RWPE2 (cell line): Measurements from ENCODE around the gene CEP85L.

Experiments used
- ATAC-seq: fragments of 200-7000 bp; cut with Tn5 transposase; 3 replicates; pipeline ENCODE4 v1.9.1; 2021; ENCODE audit warnings: low read depth
- DNase-seq: peaks from one replicate; pipeline ENCODE4 v3.0.0-alpha.2; 2020; ENCODE audit warnings: low spot score
- H3K27ac ChIP-seq: fragments of 450-650 bp; 2 replicates; pipeline ENCODE4 v1.5.1; 2017; ENCODE audit warnings: mild to moderate bottlenecking; ENCODE audit not compliant: poor library complexity, severe bottlenecking
- H3K27me3 ChIP-seq: fragments of 250-450 bp; sonication (Bioruptor Pico); 2 replicates; pipeline ENCODE4 v1.5.1; 2021; ENCODE audit warnings: mild to moderate bottlenecking, moderate library complexity; ENCODE audit not compliant: insufficient read depth, poor library complexity, severe bottlenecking
- H3K36me3 ChIP-seq: fragments of 250-450 bp; sonication (Bioruptor Pico); 2 replicates; pipeline ENCODE4 v1.5.1; 2020; ENCODE audit warnings: low read depth, mild to moderate bottlenecking, moderate library complexity
- H3K4me1 ChIP-seq: fragments of 250-450 bp; sonication (Bioruptor Pico); 2 replicates; pipeline ENCODE4 v1.5.1; 2021; ENCODE audit warnings: mild to moderate bottlenecking, moderate library complexity; ENCODE audit not compliant: insufficient read depth, poor library complexity, severe bottlenecking
- H3K4me3 ChIP-seq: fragments of 250-450 bp; sonication (Bioruptor Pico); 2 replicates; pipeline ENCODE4 v1.5.1; 2021; ENCODE audit warnings: mild to moderate bottlenecking, moderate library complexity; ENCODE audit not compliant: severe bottlenecking
- H3K9me3 ChIP-seq: fragments of 250-450 bp; sonication (Bioruptor Pico); 2 replicates; pipeline ENCODE4 v1.5.1; 2021; ENCODE audit warnings: mild to moderate bottlenecking, moderate library complexity; ENCODE audit not compliant: severe bottlenecking
- TF ChIP-seq, protein P1 (sequence below): fragments of 450-650 bp; IDR thresholded peaks from one replicate; pipeline ENCODE4 v1.5.1; 2017; ENCODE audit warnings: mild to moderate bottlenecking, moderate library complexity; ENCODE audit not compliant: poor library complexity, severe bottlenecking

CEP85L gene

DNA sequence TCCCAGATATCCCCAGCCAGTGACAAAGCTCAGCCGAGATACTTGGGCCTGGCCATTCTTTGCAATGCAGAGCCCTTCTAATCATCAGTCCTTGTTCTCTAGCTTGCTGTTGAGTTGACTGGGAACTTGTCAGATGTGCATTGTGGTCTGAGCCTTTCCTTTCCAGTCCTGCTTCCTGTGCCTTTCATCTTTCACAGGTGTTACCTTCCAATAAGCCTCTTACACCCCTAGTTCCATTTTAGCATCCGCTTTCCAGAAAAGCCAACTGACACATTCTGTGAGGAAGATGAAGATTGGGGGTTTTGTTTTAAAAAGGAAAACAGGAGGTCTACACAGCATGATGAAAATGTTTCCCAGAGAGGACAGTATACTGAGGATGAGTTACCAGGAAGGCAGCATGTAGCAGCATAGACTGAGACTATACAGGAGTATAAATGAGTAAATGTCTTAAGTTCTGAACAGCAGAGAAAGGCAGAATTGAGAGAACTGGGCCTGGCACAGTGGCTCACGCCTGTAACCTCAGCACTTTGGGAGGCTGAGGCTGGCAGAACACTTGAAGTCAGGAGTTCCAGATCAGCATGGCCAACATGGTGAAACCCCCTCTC lies 5.6 kb upstream of the CEP85L start:
- TF ChIP-seq, protein P1, sequence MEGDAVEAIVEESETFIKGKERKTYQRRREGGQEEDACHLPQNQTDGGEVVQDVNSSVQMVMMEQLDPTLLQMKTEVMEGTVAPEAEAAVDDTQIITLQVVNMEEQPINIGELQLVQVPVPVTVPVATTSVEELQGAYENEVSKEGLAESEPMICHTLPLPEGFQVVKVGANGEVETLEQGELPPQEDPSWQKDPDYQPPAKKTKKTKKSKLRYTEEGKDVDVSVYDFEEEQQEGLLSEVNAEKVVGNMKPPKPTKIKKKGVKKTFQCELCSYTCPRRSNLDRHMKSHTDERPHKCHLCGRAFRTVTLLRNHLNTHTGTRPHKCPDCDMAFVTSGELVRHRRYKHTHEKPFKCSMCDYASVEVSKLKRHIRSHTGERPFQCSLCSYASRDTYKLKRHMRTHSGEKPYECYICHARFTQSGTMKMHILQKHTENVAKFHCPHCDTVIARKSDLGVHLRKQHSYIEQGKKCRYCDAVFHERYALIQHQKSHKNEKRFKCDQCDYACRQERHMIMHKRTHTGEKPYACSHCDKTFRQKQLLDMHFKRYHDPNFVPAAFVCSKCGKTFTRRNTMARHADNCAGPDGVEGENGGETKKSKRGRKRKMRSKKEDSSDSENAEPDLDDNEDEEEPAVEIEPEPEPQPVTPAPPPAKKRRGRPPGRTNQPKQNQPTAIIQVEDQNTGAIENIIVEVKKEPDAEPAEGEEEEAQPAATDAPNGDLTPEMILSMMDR, result no peak

DNA sequence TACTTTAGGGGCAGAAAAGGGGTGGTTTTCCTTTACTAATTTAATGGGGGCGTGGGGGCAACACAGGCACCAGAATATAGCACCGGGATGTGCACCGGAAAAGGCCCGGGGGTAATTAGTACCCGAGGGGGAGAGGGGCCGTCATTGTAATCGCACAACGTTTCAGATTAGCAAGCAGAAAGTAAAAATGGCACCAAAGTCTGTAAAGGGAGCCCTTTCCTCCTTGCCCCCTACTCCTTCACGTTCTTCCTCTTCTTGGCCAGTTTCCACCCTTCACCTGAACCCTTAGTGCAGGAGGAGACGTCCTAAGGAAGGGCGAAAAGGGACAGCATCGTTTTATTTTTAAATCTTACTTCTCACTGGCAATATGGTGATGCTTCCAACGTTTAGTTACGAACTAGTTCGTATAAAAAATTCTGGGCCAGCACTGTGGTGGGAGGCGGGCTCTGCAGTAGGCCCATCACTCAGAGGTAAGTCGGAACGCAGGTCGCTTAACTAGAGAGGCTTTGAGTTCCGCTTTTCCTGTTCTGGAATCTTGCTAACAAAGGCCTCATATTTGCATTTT lies 742 bp upstream of the CEP85L start:
- H3K27me3 ChIP-seq, result no peaks in the 10 kb centered on the region
- H3K4me1 ChIP-seq, result peaks cover 11% of the 10 kb centered on the region
- H3K9me3 ChIP-seq, result no peaks in the 10 kb centered on the region
- H3K36me3 ChIP-seq, result no peaks in the 10 kb centered on the region
- peak overlapping the region; percentile 62 for H3K4me3 ChIP-seq
- TF ChIP-seq, protein P1, result no peak
- DNase-seq (no peak), ATAC-seq (no peak)
- no peak overlapping the region for H3K27ac ChIP-seq

More for the DNA sequence above, 5.6 kb upstream of the CEP85L start:
- H3K27me3 ChIP-seq, result no peaks in the 10 kb centered on the region
- H3K4me1 ChIP-seq, result peaks cover 1% of the 10 kb centered on the region
- H3K9me3 ChIP-seq, result no peaks in the 10 kb centered on the region
- no peaks in the 10 kb centered on the region for H3K36me3 ChIP-seq
- DNase-seq, result no peak
- H3K4me3 ChIP-seq, result no peak overlapping the region
- no peak for ATAC-seq
- H3K27ac ChIP-seq, result no peak overlapping the region

DNA sequence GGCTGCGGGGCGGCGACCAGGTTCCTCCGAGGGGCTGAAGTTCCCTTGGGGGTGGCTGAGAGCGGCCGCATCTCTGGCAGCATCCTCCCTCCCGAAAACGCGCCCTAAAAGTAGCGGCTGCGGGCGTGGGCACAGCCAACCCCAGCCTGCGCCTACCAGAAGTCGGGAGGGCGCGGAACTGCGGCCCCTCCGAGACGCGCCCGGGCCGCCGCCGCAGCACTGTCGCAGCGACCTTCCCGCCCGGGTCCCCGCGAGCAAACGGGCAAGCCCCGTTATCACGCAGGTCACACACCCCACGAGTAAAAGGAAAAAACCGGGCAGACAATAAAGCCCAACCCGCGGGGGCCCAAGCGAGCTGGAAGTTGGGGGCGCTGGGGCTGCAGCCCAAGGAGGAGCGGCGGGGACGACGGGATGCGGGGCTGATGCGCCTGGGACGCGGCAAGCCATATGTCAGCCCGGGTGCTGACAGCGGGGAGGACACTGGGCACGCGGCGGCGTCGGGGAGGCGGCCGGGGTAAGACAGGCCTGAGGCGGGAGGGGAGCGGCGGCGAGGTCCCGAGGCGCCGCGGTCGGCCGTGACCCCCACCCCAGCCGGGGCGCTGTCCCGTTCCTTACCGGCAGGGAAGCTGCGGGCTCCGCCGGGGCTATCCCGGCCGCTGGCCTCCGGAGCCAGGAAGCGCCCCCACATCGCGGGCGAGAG lies 659 bp downstream of the CEP85L start:
- TF ChIP-seq, protein P1, result peak; percentile 10
- peak overlapping the region; percentile 62 for H3K4me3 ChIP-seq
- no peaks in the 10 kb centered on the region for H3K36me3 ChIP-seq
- no peaks in the 10 kb centered on the region for H3K27me3 ChIP-seq
- ATAC-seq (peak; percentile 51), DNase-seq (peak; percentile 44)
- H3K27ac ChIP-seq, result peak overlapping the region; percentile 43
- H3K4me1 ChIP-seq, result peaks cover 11% of the 10 kb centered on the region
- no peaks in the 10 kb centered on the region for H3K9me3 ChIP-seq

DNA sequence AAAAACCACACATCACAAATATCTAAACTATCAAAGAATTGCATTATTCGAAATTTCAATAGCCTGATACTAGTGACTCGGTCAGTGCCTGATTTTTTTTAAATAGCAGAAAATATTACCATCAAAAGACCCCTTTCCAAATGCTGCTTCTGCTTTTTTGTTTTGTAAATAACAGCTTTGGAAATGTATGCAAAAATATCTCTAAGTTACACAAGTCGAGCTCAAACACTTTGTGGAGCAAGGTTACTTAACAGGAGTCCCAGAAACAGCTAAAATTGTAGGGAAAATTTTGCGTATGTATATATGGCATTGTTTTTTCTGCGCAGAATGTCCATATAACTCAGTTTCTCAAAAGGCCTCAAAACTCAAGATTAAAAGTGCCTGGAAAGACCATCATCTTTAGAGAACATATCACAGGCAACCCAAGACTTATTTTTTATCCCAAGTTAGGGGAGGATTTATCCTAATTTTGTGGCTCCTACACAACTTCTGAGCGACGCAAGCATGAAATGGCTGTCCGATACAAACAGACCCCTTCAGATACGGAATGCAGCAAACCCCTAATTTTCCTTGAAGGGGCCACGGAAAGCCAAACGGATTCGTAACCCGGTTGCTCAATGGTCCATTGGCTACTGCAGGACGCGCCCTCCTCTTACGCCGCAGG lies 1.3 kb downstream of the CEP85L start:
- Histone ChIP-seq H3K4me3 (peak overlapping the region; percentile 62), H3K27me3 (no peaks in the 10 kb centered on the region), H3K4me1 (peaks cover 11% of the 10 kb centered on the region), H3K27ac (peak overlapping the region; percentile 43), H3K36me3 (no peaks in the 10 kb centered on the region), H3K9me3 (no peaks in the 10 kb centered on the region)
- TF ChIP-seq, protein P1, result no peak
- ATAC-seq, result no peak
- DNase-seq, result no peak
